WTC11 (cell line): ENCODE measurements around the gene PCDH7.

ENCODE experiments used
- E2F1 ChIP-seq: sonication (generic); formaldehyde crosslinking; IDR thresholded peaks from 2 replicates; pipeline ENCODE4 v1.8.0; 2022; ENCODE audit warnings: mild to moderate bottlenecking, missing genetic modification reagents
- ELF4 ChIP-seq: sonication (generic); formaldehyde crosslinking; IDR thresholded peaks from 2 replicates; pipeline ENCODE4 v1.8.1; 2022; ENCODE audit warnings: low read depth, mild to moderate bottlenecking, moderate library complexity, missing genetic modification reagents
- ESRRA ChIP-seq: sonication (generic); formaldehyde crosslinking; IDR thresholded peaks from 2 replicates; pipeline ENCODE4 v1.8.1; 2022; ENCODE audit warnings: mild to moderate bottlenecking, missing genetic modification reagents, borderline replicate concordance
- TCF7 ChIP-seq: sonication (generic); formaldehyde crosslinking; IDR thresholded peaks from 2 replicates; pipeline ENCODE4 v1.8.0; 2022; ENCODE audit warnings: mild to moderate bottlenecking, low read depth, missing genetic modification reagents, moderate library complexity
- TEAD1 ChIP-seq: sonication (generic); formaldehyde crosslinking; IDR thresholded peaks from 2 replicates; pipeline ENCODE4 v1.8.0; 2022; ENCODE audit warnings: mild to moderate bottlenecking, missing genetic modification reagents
- TF ChIP-seq, protein P1 (sequence below): sonication (generic); formaldehyde crosslinking; IDR thresholded peaks from 2 replicates; pipeline ENCODE4 v1.8.0; 2022; ENCODE audit warnings: mild to moderate bottlenecking, missing genetic modification reagents
- TF ChIP-seq, protein P2 (sequence below): fragments of 200-600 bp; IDR thresholded peaks from 2 replicates; pipeline ENCODE4 v1.8.0; 2022; ENCODE audit warnings: antibody characterized with exemption
- TF ChIP-seq, protein P3 (sequence below): sonication (generic); formaldehyde crosslinking; IDR thresholded peaks from 2 replicates; pipeline ENCODE4 v1.8.1; 2023; ENCODE audit warnings: mild to moderate bottlenecking, moderate library complexity, missing genetic modification reagents

DNA sequence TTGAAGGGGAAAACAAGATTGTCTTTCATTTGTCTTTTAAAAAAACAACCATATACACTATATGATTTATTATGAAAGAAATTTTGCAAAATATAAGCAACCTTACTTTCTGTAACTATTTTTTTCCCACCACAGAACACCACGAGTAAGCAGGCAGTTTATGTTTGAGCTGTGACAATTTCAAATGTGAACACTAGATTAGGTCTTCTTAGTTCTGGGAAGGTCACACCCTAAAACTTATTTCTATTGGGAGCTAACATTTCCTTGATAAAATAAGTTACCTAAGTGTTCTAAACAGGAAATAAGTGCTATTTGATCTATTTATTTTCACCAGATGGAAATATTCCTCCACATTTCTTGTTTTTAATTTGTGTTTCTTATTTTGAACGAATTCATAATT, 50.6 kb downstream of the PCDH7 start:
- TF ChIP-seq TEAD1 (CRISPR knock-in tag) = no peak
- TF ChIP-seq, protein P1, sequence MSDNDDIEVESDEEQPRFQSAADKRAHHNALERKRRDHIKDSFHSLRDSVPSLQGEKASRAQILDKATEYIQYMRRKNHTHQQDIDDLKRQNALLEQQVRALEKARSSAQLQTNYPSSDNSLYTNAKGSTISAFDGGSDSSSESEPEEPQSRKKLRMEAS (CRISPR knock-in tag) = no peak
- TF ChIP-seq, protein P2, sequence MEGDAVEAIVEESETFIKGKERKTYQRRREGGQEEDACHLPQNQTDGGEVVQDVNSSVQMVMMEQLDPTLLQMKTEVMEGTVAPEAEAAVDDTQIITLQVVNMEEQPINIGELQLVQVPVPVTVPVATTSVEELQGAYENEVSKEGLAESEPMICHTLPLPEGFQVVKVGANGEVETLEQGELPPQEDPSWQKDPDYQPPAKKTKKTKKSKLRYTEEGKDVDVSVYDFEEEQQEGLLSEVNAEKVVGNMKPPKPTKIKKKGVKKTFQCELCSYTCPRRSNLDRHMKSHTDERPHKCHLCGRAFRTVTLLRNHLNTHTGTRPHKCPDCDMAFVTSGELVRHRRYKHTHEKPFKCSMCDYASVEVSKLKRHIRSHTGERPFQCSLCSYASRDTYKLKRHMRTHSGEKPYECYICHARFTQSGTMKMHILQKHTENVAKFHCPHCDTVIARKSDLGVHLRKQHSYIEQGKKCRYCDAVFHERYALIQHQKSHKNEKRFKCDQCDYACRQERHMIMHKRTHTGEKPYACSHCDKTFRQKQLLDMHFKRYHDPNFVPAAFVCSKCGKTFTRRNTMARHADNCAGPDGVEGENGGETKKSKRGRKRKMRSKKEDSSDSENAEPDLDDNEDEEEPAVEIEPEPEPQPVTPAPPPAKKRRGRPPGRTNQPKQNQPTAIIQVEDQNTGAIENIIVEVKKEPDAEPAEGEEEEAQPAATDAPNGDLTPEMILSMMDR = no peak
- TF ChIP-seq TCF7 = no peak
- no peak for TF ChIP-seq ESRRA (CRISPR knock-in tag)
- no peak for TF ChIP-seq ELF4 (CRISPR knock-in tag)
- no peak for TF ChIP-seq E2F1
- TF ChIP-seq, protein P3, sequence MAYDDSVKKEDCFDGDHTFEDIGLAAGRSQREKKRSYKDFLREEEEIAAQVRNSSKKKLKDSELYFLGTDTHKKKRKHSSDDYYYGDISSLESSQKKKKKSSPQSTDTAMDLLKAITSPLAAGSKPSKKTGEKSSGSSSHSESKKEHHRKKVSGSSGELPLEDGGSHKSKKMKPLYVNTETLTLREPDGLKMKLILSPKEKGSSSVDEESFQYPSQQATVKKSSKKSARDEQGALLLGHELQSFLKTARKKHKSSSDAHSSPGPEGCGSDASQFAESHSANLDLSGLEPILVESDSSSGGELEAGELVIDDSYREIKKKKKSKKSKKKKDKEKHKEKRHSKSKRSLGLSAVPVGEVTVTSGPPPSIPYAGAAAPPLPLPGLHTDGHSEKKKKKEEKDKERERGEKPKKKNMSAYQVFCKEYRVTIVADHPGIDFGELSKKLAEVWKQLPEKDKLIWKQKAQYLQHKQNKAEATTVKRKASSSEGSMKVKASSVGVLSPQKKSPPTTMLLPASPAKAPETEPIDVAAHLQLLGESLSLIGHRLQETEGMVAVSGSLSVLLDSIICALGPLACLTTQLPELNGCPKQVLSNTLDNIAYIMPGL (CRISPR knock-in tag) = no peak
